SK-N-SH treated with all-trans-retinoic acid at 6 μM for 48 hours (cell line): ENCODE measurements around the gene PTPRT.
"Not testable (repeated sequence)": the region's sequence is repeated elsewhere in the genome, so short reads cannot be mapped to it uniquely, and the experiment has no call there.

Source experiments
- BACH2 ChIP-seq: fragments of 250-450 bp; sonication (Bioruptor Pico); IDR thresholded peaks from 2 replicates; pipeline ENCODE4 v1.9.0; 2021; ENCODE audit warnings: mild to moderate bottlenecking, borderline replicate concordance
- ISL1 ChIP-seq: fragments of 250-450 bp; sonication (Bioruptor Pico); IDR thresholded peaks from 2 replicates; pipeline ENCODE4 v2.1.2; 2022; ENCODE audit warnings: mild to moderate bottlenecking, moderate library complexity
- PPARA ChIP-seq: fragments of 250-450 bp; sonication (Bioruptor Pico); IDR thresholded peaks from 2 replicates; pipeline ENCODE4 v1.5.0; 2020; ENCODE audit warnings: mild to moderate bottlenecking, borderline replicate concordance
- SNAI2 ChIP-seq: fragments of 250-450 bp; sonication (Bioruptor Pico); IDR thresholded peaks from 2 replicates; pipeline ENCODE4 v1.5.0; 2020; ENCODE audit warnings: mild to moderate bottlenecking, moderate library complexity
- ZFP30 ChIP-seq: fragments of 450-650 bp; formaldehyde crosslinking; IDR thresholded peaks from 2 replicates; pipeline ENCODE4 v1.5.0; 2022; ENCODE audit warnings: mild to moderate bottlenecking, moderate library complexity

- TF ChIP-seq ZFP30 (CRISPR knock-in tag); ISL1 (CRISPR knock-in tag); PPARA (CRISPR knock-in tag); BACH2 (CRISPR knock-in tag); SNAI2: not testable (repeated sequence)
These were observed 983.1 kb downstream of the PTPRT start for GRCh38 chr20:42206557-42206956.
